HCT116 (cell line): Measurements from ENCODE around the gene ZFP1. TPM values are rescaled to one million over a fixed set of nuclear protein-coding genes. Genes with fewer than 3 reads are reported as not detected.

Experiments used
- ATAC-seq: fragments of 200-7000 bp; cut with Tn5 transposase; 2 replicates; pipeline ENCODE4 v1.9.1; 2020; ENCODE audit warnings: mild to moderate bottlenecking, moderate library complexity
- BruUV-seq: library from RNA; stranded (reverse); fragments of 400-500 nt; replicated peaks from 2 replicates; lab custom pipeline; 2021; lab: Mats Ljungman, UMichigan
- CTCF ChIA-PET: fragments of 300-600 bp; sonication (Branson Sonifier 250); formaldehyde crosslinking; loops from one replicate; lab custom pipeline; 2021; ENCODE audit warnings: antibody characterized with exemption; lab: Charles Lee
- POLR2A ChIA-PET: fragments of 300-600, 350-600 bp; sonication (Branson Sonifier 250); formaldehyde crosslinking; loops from one replicate; lab custom pipeline; 2021; ENCODE audit warnings: antibody characterized with exemption; lab: Charles Lee
- RAD21 ChIA-PET, 2 experiments: fragments of 300-600 bp; sonication (Branson Sonifier 250); formaldehyde crosslinking; loops; one replicate each; lab custom pipeline; 2023; ENCODE audit warnings: low total read pairs in 2 of 2; ENCODE audit not compliant: uncharacterized antibody in 2 of 2, unreplicated experiment in 2 of 2, low non-redundant PET in 1 of 2; lab: Charles Lee
- DNase-seq: peaks from one replicate; pipeline ENCODE4 v3.0.0-alpha.2; 2010; ENCODE audit warnings: low read depth, low spot score
- H2AFZ ChIP-seq: fragments of 200-600 bp; shearing (Covaris generic), sonication (generic); 2 replicates; pipeline ENCODE4 v1.6.1; 2017; ENCODE audit warnings: low read depth, mixed run types, mixed read lengths, antibody characterized with exemption, low read length; ENCODE audit not compliant: poor library complexity, severe bottlenecking
- H3K27ac ChIP-seq: 2 replicates; pipeline ENCODE4 v1.5.1; 2012; ENCODE audit warnings: low read depth, low read length
- H3K27me3 ChIP-seq: fragments of 200-600 bp; sonication (generic); 2 replicates; pipeline ENCODE4 v1.6.1; 2016; ENCODE audit warnings: mixed run types, low read length, mixed read lengths; ENCODE audit not compliant: insufficient read depth
- H3K36me3 ChIP-seq, 2 experiments: fragments of 200-500 bp in 1 of 2; fragments of 200-600 bp in 1 of 2; sonication (Bioruptor generic) in 1 of 2; sonication (generic) in 1 of 2; 2 replicates each; pipeline versions ENCODE4 v1.5.1 to v1.6.1; 2014 to 2016; ENCODE audit warnings: low read length in 2 of 2, inconsistent platforms in 1 of 2, mixed read lengths in 1 of 2, mixed run types in 1 of 2; ENCODE audit not compliant: insufficient read depth in 2 of 2, control insufficient read depth in 1 of 2
- H3K4me1 ChIP-seq, 2 experiments: fragments of 200-600 bp in 1 of 2; sonication (generic) in 1 of 2; 2 replicates each; pipeline versions ENCODE4 v1.5.1 to v1.6.1; 2012 to 2017; ENCODE audit warnings: low read length in 2 of 2, inconsistent platforms in 1 of 2, mild to moderate bottlenecking in 1 of 2, mixed read lengths in 1 of 2, mixed run types in 1 of 2, moderate library complexity in 1 of 2; ENCODE audit not compliant: insufficient read depth in 2 of 2, control insufficient read depth in 1 of 2
- H3K4me2 ChIP-seq: fragments of 200-600 bp; sonication (generic); 2 replicates; pipeline ENCODE4 v1.6.1; 2017; ENCODE audit warnings: mixed run types, low read length, mixed read lengths
- H3K4me3 ChIP-seq, 2 experiments: fragments of 200-600 bp in 1 of 2; sonication (generic) in 1 of 2; replicated peaks in 1 of 2; 2 replicates each; pipeline ENCODE4 v1.5.1; 2011 to 2016; ENCODE audit warnings: low read length in 2 of 2, control low read depth in 1 of 2, low read depth in 1 of 2, mild to moderate bottlenecking in 1 of 2, mixed read lengths in 1 of 2, mixed run types in 1 of 2
- H3K79me2 ChIP-seq: fragments of 200-600 bp; sonication (generic); 2 replicates; pipeline ENCODE4 v1.6.1; 2017; ENCODE audit warnings: mild to moderate bottlenecking, mixed run types, low read length, moderate library complexity, mixed read lengths; ENCODE audit not compliant: insufficient read depth
- H3K9ac ChIP-seq: fragments of 200-600 bp; sonication (generic); 2 replicates; pipeline ENCODE4 v1.6.1; 2016; ENCODE audit warnings: low read length, mixed read lengths
- H3K9me2 ChIP-seq: fragments of 200-600 bp; sonication (generic), shearing (Covaris generic); 2 replicates; pipeline ENCODE4 v1.6.1; 2017; ENCODE audit warnings: mixed run types, mild to moderate bottlenecking, moderate library complexity; ENCODE audit not compliant: insufficient read depth
- H3K9me3 ChIP-seq, 2 experiments: fragments of 200-500 bp in 1 of 2; fragments of 200-600 bp in 1 of 2; sonication (Bioruptor generic) in 1 of 2; sonication (generic) in 1 of 2; 2 replicates each; pipeline ENCODE4 v1.6.1; 2014 to 2017; ENCODE audit warnings: low read length in 2 of 2, mixed read lengths in 2 of 2, inconsistent platforms in 1 of 2, low read depth in 1 of 2, mild to moderate bottlenecking in 1 of 2, mixed run types in 1 of 2, moderate library complexity in 1 of 2; ENCODE audit not compliant: control insufficient read depth in 1 of 2, insufficient read depth in 1 of 2
- H4K20me1 ChIP-seq: fragments of 200-600 bp; sonication (generic), shearing (Covaris generic); 2 replicates; pipeline ENCODE4 v1.6.1; 2017; ENCODE audit warnings: mixed run types, mild to moderate bottlenecking, moderate library complexity; ENCODE audit not compliant: insufficient read depth
- CBX3 ChIP-seq: IDR thresholded peaks from 2 replicates; pipeline ENCODE4 v1.6.1; 2012; ENCODE audit warnings: low read depth
- CEBPB ChIP-seq: IDR thresholded peaks from 2 replicates; pipeline ENCODE4 v1.6.1; 2012; ENCODE audit warnings: low read depth
- CTCF ChIP-seq, 3 experiments: fragments of 200-600 bp in 1 of 3; sonication (generic) in 1 of 3; IDR thresholded peaks in 2 of 3; conservative IDR thresholded peaks in 1 of 3; 2 replicates each; pipeline ENCODE4 v1.5.1; 2012 to 2017; ENCODE audit warnings: low read depth in 2 of 3, low read length in 2 of 3, antibody characterized with exemption in 1 of 3, borderline replicate concordance in 1 of 3, control low read depth in 1 of 3, mild to moderate bottlenecking in 1 of 3, mixed read lengths in 1 of 3, mixed run types in 1 of 3, moderate library complexity in 1 of 3; ENCODE audit not compliant: insufficient read depth in 1 of 3
- EGR1 ChIP-seq: IDR thresholded peaks from 2 replicates; pipeline ENCODE4 v1.6.1; 2012; ENCODE audit warnings: low read depth
- ELF1 ChIP-seq: IDR thresholded peaks from 2 replicates; pipeline ENCODE4 v1.6.1; 2012; ENCODE audit warnings: low read depth, borderline replicate concordance
- EZH2 ChIP-seq: fragments of 200-600 bp; sonication (generic); IDR thresholded peaks from 2 replicates; pipeline ENCODE4 v1.6.1; 2017; ENCODE audit warnings: antibody characterized with exemption, mixed run types
- FOSL1 ChIP-seq: IDR thresholded peaks from 2 replicates; pipeline ENCODE4 v1.6.1; 2012; ENCODE audit warnings: low read depth
- JUND ChIP-seq: IDR thresholded peaks from 2 replicates; pipeline ENCODE4 v1.6.1; 2012
- POLR2AphosphoS5 ChIP-seq: IDR thresholded peaks from 2 replicates; pipeline ENCODE4 v1.6.1; 2011; ENCODE audit warnings: mild to moderate bottlenecking, low read depth, low read length, moderate library complexity
- RAD21 ChIP-seq: IDR thresholded peaks from 2 replicates; pipeline ENCODE4 v1.6.1; 2012; ENCODE audit warnings: low read depth, mild to moderate bottlenecking
- SIN3A ChIP-seq: IDR thresholded peaks from 2 replicates; pipeline ENCODE4 v1.6.1; 2012; ENCODE audit warnings: low read depth
- SP1 ChIP-seq: IDR thresholded peaks from 2 replicates; pipeline ENCODE4 v1.6.1; 2012; ENCODE audit warnings: low read depth
- SRF ChIP-seq: IDR thresholded peaks from 2 replicates; pipeline ENCODE4 v1.6.1; 2012; ENCODE audit warnings: low read depth
- TCF7L2 ChIP-seq: IDR thresholded peaks from 2 replicates; pipeline ENCODE4 v1.7.0; 2011; ENCODE audit warnings: borderline replicate concordance, inconsistent platforms; ENCODE audit not compliant: insufficient read depth, insufficient read length; ENCODE audit errors: extremely low read depth
- YY1 ChIP-seq: IDR thresholded peaks from 2 replicates; pipeline ENCODE4 v1.6.1; 2011; ENCODE audit warnings: low read length, low read depth, moderate library complexity, mild to moderate bottlenecking; ENCODE audit not compliant: insufficient replicate concordance; ENCODE audit errors: extremely low read depth
- ZFX ChIP-seq: fragments of 450-650 bp; IDR thresholded peaks from 2 replicates; pipeline ENCODE4 v1.6.1; 2017
- ZNF274 ChIP-seq: fragments of 200-500 bp; sonication (Bioruptor generic); IDR thresholded peaks from 2 replicates; pipeline ENCODE4 v1.6.1; 2014; ENCODE audit warnings: mild to moderate bottlenecking, low read depth, low read length, inconsistent platforms
- intact Hi-C: fragments of 100-400 bp; cut with micrococcal nuclease; formaldehyde crosslinking; loops from 2 replicates; pipeline ENCODE4 v1.10.0; 2022
- total RNA-seq: library from RNA; stranded (reverse); gene quantifications from one replicate; pipeline ENCODE4 v1.2.1, GENCODE V29; 2021; ENCODE audit not compliant: unreplicated experiment

Gene ZFP1
- total RNA-seq, 1 experiment from 2014 or later: 12.8 TPM

DNA sequence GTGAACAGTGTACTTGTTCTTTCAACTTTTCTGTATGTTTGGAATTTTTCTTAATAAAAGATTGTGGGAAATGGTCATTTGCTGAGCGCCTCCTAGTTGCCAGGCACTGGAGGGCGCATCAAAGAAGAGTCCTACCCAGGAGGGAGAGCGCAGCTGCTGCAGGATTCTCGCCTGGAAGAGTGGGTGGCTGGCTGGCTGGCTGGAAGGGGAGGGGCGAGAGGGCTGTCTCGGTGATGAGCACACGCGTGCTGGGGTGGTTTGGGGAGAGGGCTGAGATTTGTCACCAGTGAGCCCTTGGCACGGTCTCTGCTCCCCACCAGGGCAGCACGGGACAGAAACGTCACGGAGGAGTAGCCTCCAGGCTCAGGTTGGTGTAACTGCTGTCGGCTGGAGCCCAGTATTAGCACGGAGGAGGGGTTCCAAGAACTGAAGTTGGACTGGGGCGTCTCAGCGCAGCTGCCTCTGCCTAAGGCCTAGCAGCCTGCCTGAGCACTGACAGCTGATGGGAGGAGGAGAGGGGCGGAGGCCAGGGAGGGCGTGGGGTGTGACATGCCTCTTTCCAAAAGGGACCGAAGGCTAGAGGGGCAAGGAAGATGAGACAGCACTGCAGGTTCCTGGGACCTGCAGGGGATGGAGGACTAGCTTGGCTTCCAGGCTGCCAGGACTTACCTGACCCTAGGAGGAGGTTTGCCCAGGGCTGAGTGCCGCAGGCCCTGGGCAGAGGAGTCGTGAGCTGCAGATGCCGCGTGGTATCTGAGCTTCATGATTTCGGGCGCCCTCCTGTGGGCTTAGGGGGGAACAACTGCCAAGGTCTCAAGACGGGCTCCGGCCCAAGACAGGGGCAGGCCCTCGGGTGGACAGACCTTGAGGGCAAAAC, 37.4 kb upstream of the ZFP1 start:
- CTCF ChIA-PET: interaction anchor here (0.7 to 4.4 kb wide), 25 partner anchors 9 to 401 kb away, joined by 3 to 116 read pairs (median 4); partner anchors contain the start of genes WDR59, ZFP1 and ZNRF1
- no peaks in the 10 kb centered on the region for H3K79me2 ChIP-seq
- peak; percentile 76 for ATAC-seq
- no peaks in the 10 kb centered on the region for H3K9me2 ChIP-seq
- peaks cover 35 to 49% of the 10 kb centered on the region in 2 experiments for H3K4me1 ChIP-seq
- H4K20me1 ChIP-seq: no peaks in the 10 kb centered on the region
- H2AFZ ChIP-seq: no peak overlapping the region
- no TSS peak for BruUV-seq
- TF ChIP-seq YY1: no peak
- no peak for TF ChIP-seq EGR1
- peak; percentile 44; the same call in 1 of the 2 replicates for TF ChIP-seq ZFX
- TF ChIP-seq ELF1: no peak
- no peak for TF ChIP-seq JUND
- TF ChIP-seq CTCF (IDR thresholded peaks at IDR 0.05 in 2 of 3, conservative IDR thresholded peaks at IDR 0.05 in 1 of 3; ENCODE audit: borderline replicate concordance in 1 of 3, insufficient read depth in 1 of 3, low read depth in 2 of 3, low read length in 2 of 3): peak in 2 of 3 experiments; percentile 84 to 87; a peak in 4 of 6 replicates
- peak; percentile 50 for TF ChIP-seq POLR2AphosphoS5
- no peak for TF ChIP-seq RAD21
- peak; percentile 39 for TF ChIP-seq TCF7L2
- no peak for TF ChIP-seq EZH2
- no peak for TF ChIP-seq CEBPB
- TF ChIP-seq ZNF274: no peak
- TF ChIP-seq SIN3A: no peak
- TF ChIP-seq SP1: no peak
- TF ChIP-seq CBX3: no peak
- TF ChIP-seq SRF: no peak
- no peak for TF ChIP-seq FOSL1
- H3K9ac ChIP-seq: peak overlapping the region; percentile 81
- intact Hi-C loops: loop anchor here (1.0 to 10.0 kb wide), 3 partner anchors 113 to 296 kb away; no protein-coding TSS in a partner anchor
- RAD21 ChIA-PET: interaction anchor here (0.5 to 3.5 kb wide), 13 partner anchors 12 to 248 kb away, joined by 3 to 33 read pairs (median 4); partner anchors contain the start of genes ZNRF1 (in 2 of the 2) and WDR59 (in 1 of the 2)
- H3K27me3 ChIP-seq: no peaks in the 10 kb centered on the region
- POLR2A ChIA-PET: interaction anchor here (1.0 to 3.1 kb wide), 4 partner anchors 98 to 125 kb away, joined by 3 to 19 read pairs (median 10); partner anchors contain the start of genes WDR59 and ZNRF1
- peak overlapping the region in 1 of 2 experiments; percentile 36; a peak in 2 of 4 replicates for H3K4me3 ChIP-seq
- peak; percentile 80 for DNase-seq
- H3K4me2 ChIP-seq: peak overlapping the region; percentile 79
- H3K36me3 ChIP-seq: peaks cover 0 to 5% of the 10 kb centered on the region in 2 experiments; a peak in 1 of 4 replicates
- H3K9me3 ChIP-seq: no peaks in the 10 kb centered on the region
- peak overlapping the region; percentile 91 for H3K27ac ChIP-seq
